Stimulated activated CD8-positive, alpha-beta memory T cell treated with anti-CD3 and anti-CD28 coated beads, Interleukin-15, amount 100 ng/mL, for 24 hours (primary cell): ENCODE results near the gene PHKG2.
"Not testable (repeated sequence)": the region's sequence is repeated elsewhere in the genome, so short reads cannot be mapped to it uniquely, and the experiment has no call there.

ENCODE experiments used
- DNase-seq: peaks from one replicate; pipeline ENCODE4 v3.0.0-alpha.2; 2020; ENCODE audit warnings: low read depth

PHKG2 gene

GRCh38 chr16:30747799-30748633 lies at the start of gene PHKG2:
Gene PHKG2, plus strand, starts transcription at chr16:30748425. Its CDS starts 396 bp downstream, at chr16:30748821.
- peak; percentile 83 for DNase-seq

- DNase-seq, result peak; percentile 77
Observed at GRCh38 chr16:30698816-30699614, 49.2 kb upstream of the PHKG2 start, which contains the start of gene SRCAP. Gene SRCAP, plus strand, starts transcription at chr16:30699171. Its CDS starts 1,654 bp downstream, at chr16:30700825.

GRCh38 chr16:30699615-30700099 lies 48.6 kb upstream of the PHKG2 start:
- DNase-seq, result no peak

- DNase-seq, result no peak
Observed at GRCh38 chr16:30700491-30700890, 47.7 kb upstream of the PHKG2 start.

GRCh38 chr16:30700971-30701370 lies 47.3 kb upstream of the PHKG2 start:
- no peak for DNase-seq

- DNase-seq, result not testable (repeated sequence)
Observed at GRCh38 chr16:30703071-30703470, 45.2 kb upstream of the PHKG2 start.

GRCh38 chr16:30703971-30704370 lies 44.3 kb upstream of the PHKG2 start:
- DNase-seq, result no peak

- DNase-seq, result no peak
Observed at GRCh38 chr16:30706046-30706445, 42.2 kb upstream of the PHKG2 start.

- DNase-seq, result no peak
Observed at GRCh38 chr16:30710971-30711370, 37.3 kb upstream of the PHKG2 start.

- DNase-seq, result no peak
Observed at GRCh38 chr16:30711712-30712111, 36.5 kb upstream of the PHKG2 start.

GRCh38 chr16:30715750-30716445 lies 32.3 kb upstream of the PHKG2 start:
- no peak for DNase-seq

GRCh38 chr16:30720086-30720485 lies 28.1 kb upstream of the PHKG2 start:
- no peak for DNase-seq

GRCh38 chr16:30720694-30721093 lies 27.5 kb upstream of the PHKG2 start:
- no peak for DNase-seq

GRCh38 chr16:30721167-30721566 lies 27.1 kb upstream of the PHKG2 start:
- no peak for DNase-seq

GRCh38 chr16:30721606-30722005 lies 26.6 kb upstream of the PHKG2 start:
- DNase-seq, result no peak

GRCh38 chr16:30722443-30722842 lies 25.8 kb upstream of the PHKG2 start:
- DNase-seq, result no peak

- DNase-seq, result no peak
Observed at GRCh38 chr16:30722916-30723315, 25.3 kb upstream of the PHKG2 start.

- no peak for DNase-seq
Observed at GRCh38 chr16:30723725-30724355, 24.4 kb upstream of the PHKG2 start.

- DNase-seq, result no peak
Observed at GRCh38 chr16:30724641-30725417, 23.4 kb upstream of the PHKG2 start.

- no peak for DNase-seq
Observed at GRCh38 chr16:30725418-30725792, 22.8 kb upstream of the PHKG2 start.

- DNase-seq, result no peak
Observed at GRCh38 chr16:30728321-30728720, 19.9 kb upstream of the PHKG2 start.
